ENCODE data around the gene FBRS.
A peak's percentile ranks its signal among the peaks of the same experiment; 100 is the strongest.
"Not testable (repeated sequence)": the region's sequence is repeated elsewhere in the genome, so short reads cannot be mapped to it uniquely, and the experiment has no call there.

Gene FBRS

GRCh38 chr16:30665830-30666190 lies 7.6 kb downstream of the FBRS start:
- DNase-seq, result no peak

DNA sequence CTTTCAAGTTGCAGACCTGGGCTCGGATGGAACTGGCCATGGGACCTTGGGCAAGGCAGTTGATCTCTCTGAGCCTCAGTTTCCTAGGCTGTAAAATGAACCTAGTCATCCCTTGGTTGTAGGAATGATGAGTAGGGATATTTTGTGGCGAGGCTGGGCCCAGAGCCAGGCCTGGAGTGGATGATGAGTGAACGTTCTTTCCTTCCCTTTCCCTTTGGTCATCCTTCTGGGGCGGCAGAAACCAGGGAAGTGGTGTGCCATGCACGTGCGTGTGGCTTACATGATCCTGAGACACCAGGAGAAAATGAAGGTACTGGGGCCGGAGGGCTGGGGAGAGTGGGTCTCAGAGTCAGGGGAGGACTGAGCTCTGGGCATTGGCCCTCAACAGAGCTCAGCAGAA lies 8.4 kb downstream of the FBRS start:
- no peak for DNase-seq

- DNase-seq, result no peak
Observed at GRCh38 chr16:30667361-30667905, 9.2 kb downstream of the FBRS start.

GRCh38 chr16:30668393-30668792 lies 10.2 kb downstream of the FBRS start:
- no peak for DNase-seq

GRCh38 chr16:30669026-30669902 lies 11.0 kb downstream of the FBRS start:
- DNase-seq, result no peak

- DNase-seq, result no peak
Observed at GRCh38 chr16:30669903-30670824, 11.9 kb downstream of the FBRS start.

- no peak for DNase-seq
Observed at GRCh38 chr16:30675143-30675542, 16.9 kb downstream of the FBRS start.

DNA sequence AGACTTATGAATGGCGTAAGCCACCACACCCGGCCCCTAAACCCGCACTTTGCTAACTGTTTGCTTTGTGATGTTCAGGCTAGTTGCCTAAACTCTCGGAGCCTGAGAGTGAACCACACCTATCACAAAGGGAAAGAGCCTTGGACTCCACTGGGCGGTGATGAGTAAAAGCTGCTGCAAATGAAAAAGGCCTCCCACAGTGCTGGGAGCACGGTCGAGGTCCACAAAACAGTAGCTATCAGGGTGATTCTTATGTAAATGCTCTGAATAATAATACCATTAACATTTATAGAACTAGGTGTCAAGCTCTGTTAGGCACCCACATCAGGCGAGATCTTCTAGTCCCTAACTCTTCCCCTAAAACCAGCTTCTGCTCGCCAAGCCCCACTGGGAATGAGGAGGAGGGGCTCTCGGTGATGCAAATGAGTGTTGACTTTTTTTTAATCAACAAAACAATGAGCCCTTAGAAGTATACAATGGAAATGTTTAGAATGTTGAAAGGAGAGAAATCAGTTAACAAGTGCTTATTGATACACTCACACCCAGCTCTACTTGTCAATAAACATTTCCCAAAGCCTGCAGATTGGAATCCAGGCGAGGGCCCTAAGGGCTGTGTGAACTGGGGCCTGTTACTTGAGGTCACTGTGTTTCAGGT lies 19.8 kb downstream of the FBRS start:
- DNase-seq, result no peak

DNA sequence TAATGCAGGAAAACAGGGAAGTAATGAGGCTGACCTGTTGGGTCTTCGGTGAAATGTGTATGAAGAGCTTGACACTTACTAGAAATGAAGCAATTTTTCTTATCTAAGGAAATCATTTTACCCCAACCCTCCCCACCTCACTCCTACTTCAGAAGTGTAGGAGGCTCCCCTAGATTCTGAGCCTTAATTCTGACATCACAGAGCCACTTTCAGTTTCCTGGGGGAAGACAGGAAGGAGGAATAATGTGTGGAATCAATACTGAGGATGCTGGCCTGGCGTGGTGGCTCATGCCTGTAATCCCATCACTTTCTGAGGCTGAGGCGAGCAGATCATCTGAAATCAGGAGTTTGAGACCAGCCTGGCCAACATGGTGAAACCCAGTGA lies 20.3 kb downstream of the FBRS start:
- DNase-seq, result no peak

DNA sequence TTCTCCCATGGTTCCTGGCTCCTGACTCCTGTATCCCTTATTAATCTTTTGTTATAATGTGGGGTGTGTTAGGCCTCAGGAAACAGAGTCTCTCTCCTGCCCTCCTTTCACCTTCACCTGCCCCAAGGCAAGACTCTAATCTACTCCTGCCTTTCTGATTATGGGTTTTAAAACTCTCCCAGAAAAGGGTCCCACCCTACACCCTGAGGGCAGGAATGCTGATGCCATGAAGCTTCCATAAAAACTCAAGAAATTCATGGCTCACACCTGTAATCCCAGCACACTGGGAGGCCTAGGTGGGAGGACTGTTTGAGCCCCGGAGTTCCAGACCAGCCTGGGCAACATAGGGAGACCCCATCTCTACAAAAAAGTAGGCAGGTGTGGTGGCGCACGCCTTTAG lies 22.1 kb downstream of the FBRS start:
- DNase-seq, result no peak

- DNase-seq, result no peak
Observed at GRCh38 chr16:30688701-30689100, 30.5 kb downstream of the FBRS start.

GRCh38 chr16:30691907-30692306 lies 33.7 kb downstream of the FBRS start:
- no peak for DNase-seq

GRCh38 chr16:30692396-30693064 lies 34.3 kb downstream of the FBRS start:
- no peak for DNase-seq

- no peak for DNase-seq
Observed at GRCh38 chr16:30694926-30695693, 36.9 kb downstream of the FBRS start.

DNA sequence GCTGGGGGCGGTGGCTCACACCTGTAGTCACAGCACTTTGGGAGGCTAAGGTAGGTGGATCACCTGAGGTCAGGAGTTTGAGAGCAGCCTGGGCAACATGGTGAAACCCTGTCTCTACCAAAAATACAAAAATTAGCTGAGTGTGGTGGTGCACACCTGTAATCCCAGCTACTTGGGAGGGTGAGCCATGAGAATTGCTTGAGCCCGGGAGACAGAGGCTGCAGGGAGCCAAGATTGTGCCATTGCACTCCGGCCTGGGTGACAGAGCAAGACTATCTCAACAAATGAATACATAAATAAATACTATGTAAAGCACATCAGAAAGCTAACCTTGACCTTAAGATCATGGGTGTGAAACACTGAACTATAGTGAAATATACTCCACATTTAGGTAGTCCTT lies 38.4 kb downstream of the FBRS start:
- not testable (repeated sequence) for DNase-seq

DNA sequence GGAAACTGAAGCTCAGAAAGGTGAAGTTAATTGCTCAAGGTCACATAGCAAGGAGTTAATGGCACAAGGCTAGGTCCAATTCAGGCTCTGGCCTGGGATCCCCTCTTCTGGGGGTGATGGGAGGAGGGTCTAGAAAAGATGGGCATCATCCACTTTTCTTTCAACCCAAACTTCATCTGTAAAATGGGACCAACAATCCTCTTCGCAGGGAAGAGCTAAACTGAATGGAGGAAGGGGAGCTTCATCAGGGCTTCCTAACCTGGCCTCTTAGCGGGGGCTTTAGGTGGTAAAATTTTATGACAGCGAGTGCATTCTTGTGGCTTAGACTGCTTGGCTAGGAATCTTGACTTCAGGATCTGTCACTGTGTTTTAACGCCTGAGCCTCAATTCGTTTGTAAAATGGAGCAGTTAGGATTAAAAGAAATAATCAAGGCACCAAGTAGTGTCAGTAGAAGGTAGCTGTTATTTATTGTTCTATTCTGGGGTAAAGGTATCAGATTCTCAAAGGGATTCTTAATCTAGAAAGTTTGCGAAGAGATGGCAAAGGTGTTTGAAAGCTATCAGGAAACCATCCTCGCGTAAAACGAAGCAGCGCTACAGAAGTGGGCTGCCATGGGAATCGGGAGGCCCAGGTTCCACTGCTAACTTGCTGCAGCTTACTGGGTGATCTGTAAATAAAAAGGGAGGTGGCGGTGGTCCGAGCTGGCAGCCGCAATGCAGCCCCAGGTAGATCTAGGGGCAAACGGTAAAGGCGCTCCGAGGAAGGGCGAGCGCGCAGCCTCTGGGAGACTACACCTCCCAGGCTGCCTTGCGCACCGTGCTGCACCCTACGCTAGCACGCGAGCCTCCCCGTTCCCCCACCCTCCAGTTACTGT lies 39.3 kb downstream of the FBRS start:
- no peak for DNase-seq

GRCh38 chr16:30698139-30698815 lies 40.0 kb downstream of the FBRS start:
- peak; percentile 99 for DNase-seq

- DNase-seq, result peak; percentile 87
Observed at GRCh38 chr16:30698816-30699614, 40.8 kb downstream of the FBRS start, which contains the start of gene SRCAP. Gene SRCAP, plus strand, starts transcription at chr16:30699171. Its CDS starts 1,654 bp downstream, at chr16:30700825.

DNA sequence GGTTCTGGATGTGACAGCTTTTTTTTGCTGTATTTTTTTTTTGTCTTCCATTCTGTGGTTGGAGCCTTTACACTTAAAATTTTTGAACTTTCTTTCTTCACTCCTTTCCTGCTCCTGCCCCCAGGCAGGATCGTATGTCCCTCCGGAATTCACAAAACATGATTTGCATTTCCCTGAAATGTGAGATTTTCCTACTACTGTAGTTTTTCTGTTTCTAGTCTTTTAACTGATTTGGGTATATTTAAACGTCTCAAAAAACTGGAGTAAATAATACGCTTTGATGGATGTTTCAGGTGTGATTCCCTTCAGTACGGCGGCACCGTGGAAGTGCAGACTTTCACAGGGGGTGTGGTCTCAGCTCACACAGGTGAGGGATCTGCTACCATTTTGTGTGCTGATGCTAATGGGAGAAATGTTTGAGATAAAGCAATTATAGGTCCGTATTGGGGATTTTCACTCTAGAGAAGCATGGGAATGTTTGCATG lies 41.4 kb downstream of the FBRS start:
- DNase-seq, result no peak

Measured in CD4-positive, alpha-beta T cell treated with Interleukin-21 for 1 hour (primary cell).